GM21423 (cell line): ENCODE data around the gene ZNF670.
A peak's percentile ranks its signal among the peaks of the same experiment; 100 is the strongest.
"Not testable (repeated sequence)": the region's sequence is repeated elsewhere in the genome, so short reads cannot be mapped to it uniquely, and the experiment has no call there.

Experiments
- ATAC-seq: cut with Tn5 transposase; IDR thresholded peaks from one replicate; pipeline ENCODE4 v1.9.1; 2021; ENCODE audit warnings: mild to moderate bottlenecking, moderate library complexity; ENCODE audit not compliant: unreplicated experiment

Gene ZNF670

GRCh38 chr1:247078258-247079140 is at the start of gene ZNF670:
ZNF670 (minus strand) TSS chr1:247078811; CDS start chr1:247078596, 215 bp downstream.
- peak; percentile 99 for ATAC-seq

GRCh38 chr1:247127519-247128282 is 49.1 kb upstream of the ZNF670 start:
- not testable (repeated sequence) for ATAC-seq

- peak; percentile 51 for ATAC-seq
These were observed 48.0 kb upstream of the ZNF670 start for GRCh38 chr1:247126601-247127000.

- ATAC-seq: peak; percentile 99
These were observed 47.6 kb upstream of the ZNF670 start for GRCh38 chr1:247126166-247126565.

GRCh38 chr1:247121382-247121781 is 42.8 kb upstream of the ZNF670 start:
- no peak for ATAC-seq

GRCh38 chr1:247120408-247120668 is 41.7 kb upstream of the ZNF670 start:
- not testable (repeated sequence) for ATAC-seq

GRCh38 chr1:247119600-247120407 is 41.2 kb upstream of the ZNF670 start:
- no peak for ATAC-seq

- no peak for ATAC-seq
These were observed 40.4 kb upstream of the ZNF670 start for GRCh38 chr1:247118946-247119446.

GRCh38 chr1:247115545-247115944 is 36.9 kb upstream of the ZNF670 start:
- no peak for ATAC-seq

GRCh38 chr1:247115141-247115510 is 36.5 kb upstream of the ZNF670 start:
- ATAC-seq: no peak

- ATAC-seq: no peak
These were observed 35.9 kb upstream of the ZNF670 start for GRCh38 chr1:247114351-247115140.

- ATAC-seq: no peak
These were observed 35.2 kb upstream of the ZNF670 start for GRCh38 chr1:247113733-247114271.

- no peak for ATAC-seq
These were observed 34.5 kb upstream of the ZNF670 start for GRCh38 chr1:247113094-247113497.

GRCh38 chr1:247112479-247112781 is 33.8 kb upstream of the ZNF670 start:
- no peak for ATAC-seq

GRCh38 chr1:247111700-247112478 is 33.3 kb upstream of the ZNF670 start:
- no peak for ATAC-seq

- no peak for ATAC-seq
These were observed 32.7 kb upstream of the ZNF670 start for GRCh38 chr1:247111259-247111699.

GRCh38 chr1:247110627-247111258 is 32.1 kb upstream of the ZNF670 start:
- ATAC-seq: no peak

- ATAC-seq: no peak
These were observed 29.1 kb upstream of the ZNF670 start for GRCh38 chr1:247107694-247108093.

- ATAC-seq: no peak
These were observed 27.4 kb upstream of the ZNF670 start for GRCh38 chr1:247105966-247106365.
